Ovary (tissue), 9 donors: ENCODE results near the gene SCN2A. TPM values are rescaled to one million over a fixed set of nuclear protein-coding genes. Genes with fewer than 3 reads are reported as not detected.

Experiments used
- DNase-seq, 5 donors: peaks; one replicate each; pipeline ENCODE4 v3.0.0-alpha.2; 2019 to 2020
- H3K27ac ChIP-seq, 2 donors: fragments of 200-600 bp; one replicate each; pipeline versions ENCODE4 v1.5.1 to v1.8.0; 2019 to 2022
- H3K27me3 ChIP-seq: fragments of 200-600 bp; one replicate; pipeline ENCODE4 v1.8.0; 2022
- H3K36me3 ChIP-seq: fragments of 200-600 bp; sonication (generic); one replicate; pipeline ENCODE4 v1.5.1; 2019
- H3K4me1 ChIP-seq: one replicate; pipeline ENCODE4 v1.8.1; 2013; ENCODE audit warnings: mild to moderate bottlenecking, moderate library complexity; ENCODE audit not compliant: insufficient read depth
- H3K4me3 ChIP-seq: fragments of 200-600 bp; sonication (generic); one replicate; pipeline ENCODE4 v1.5.1; 2017
- H3K9me3 ChIP-seq, 2 donors: fragments of 200-600 bp in 1 of 2; sonication (generic) in 1 of 2; one replicate each; pipeline versions ENCODE4 v1.5.1 to v1.8.1; 2013 to 2019; ENCODE audit warnings: mild to moderate bottlenecking in 1 of 2, moderate library complexity in 1 of 2
- CTCF ChIP-seq, 3 donors: fragments of 450-650 bp in 2 of 3; fragments of 200-600 bp in 1 of 3; IDR thresholded peaks; one replicate each; pipeline versions ENCODE4 v1.5.1 to v1.8.0; 2016 to 2022; ENCODE audit warnings: antibody characterized with exemption in 3 of 3, mild to moderate bottlenecking in 1 of 3
- EP300 ChIP-seq: sonication (generic); formaldehyde crosslinking; IDR thresholded peaks from one replicate; pipeline ENCODE4 v1.6.1; 2017; ENCODE audit warnings: antibody characterized with exemption
- POLR2A ChIP-seq: fragments of 450-650 bp; IDR thresholded peaks from one replicate; pipeline ENCODE4 v1.6.1; 2017; ENCODE audit warnings: antibody characterized with exemption, mild to moderate bottlenecking, moderate library complexity
- WGBS, 3 donors: extraction: QIAGEN DNeasy Blood & Tissue Kit in 1 of 3; methylation state at CpG; one replicate each; pipeline versions ENCODE4 v1.1.5 to v1.1.7; 2013 to 2017; 5-methylcytosine and 5-hydroxymethylcytosine counted together
- intact Hi-C, 4 donors: fragments of 100-400 bp; cut with DNase I; formaldehyde crosslinking; loops; one replicate each; pipeline versions ENCODE4 v1.11.0 to v1.15.1; 2022 to 2023
- polyA plus RNA-seq, 2 donors: library from polyadenylated mRNA; stranded (reverse); fragments of 200-250 nt in 1 of 2; fragments of 350-450 nt in 1 of 2; fragmentation: Illumina TruSeq in 1 of 2; extraction: RNeasy Lipid Tissue Mini Kit (QIAGEN cat#74804) in 1 of 2; gene quantifications; one replicate each; pipeline ENCODE4 v1.2.3, GENCODE V29; 2013 to 2014
- total RNA-seq, 7 donors: library from RNA; depleted of rRNA in 2 of 7; stranded (reverse); fragments of >200 nt in 2 of 7; fragmentation: NEBNext Ultra II Directional in 3 of 7; extraction: Animal tissue kit (Norgen Biotek cat#: 25700) in 3 of 7; gene quantifications; one replicate each; pipeline versions ENCODE4 v1.1.0 to v1.2.4, GENCODE V29; 2016 to 2023
- donor health status: DM: no; HTN: no; CAD: no; lungs with moderate emphysema.
- donor health status: DM: no; HTN: no; CAD: no.
- donor health status: Bipolar disorder and iron deficiency.
- donor health status: DM: yes; HTN: yes; CAD: no.
- donor health status: DM: no; HTN: no; CAD: no.
- donor health status: DM: yes; HTN: yes; CAD: no.

Gene SCN2A
- total and polyA plus RNA-seq, 9 donors, result 0.15 to 1.4 (median 0.61) TPM

DNA sequence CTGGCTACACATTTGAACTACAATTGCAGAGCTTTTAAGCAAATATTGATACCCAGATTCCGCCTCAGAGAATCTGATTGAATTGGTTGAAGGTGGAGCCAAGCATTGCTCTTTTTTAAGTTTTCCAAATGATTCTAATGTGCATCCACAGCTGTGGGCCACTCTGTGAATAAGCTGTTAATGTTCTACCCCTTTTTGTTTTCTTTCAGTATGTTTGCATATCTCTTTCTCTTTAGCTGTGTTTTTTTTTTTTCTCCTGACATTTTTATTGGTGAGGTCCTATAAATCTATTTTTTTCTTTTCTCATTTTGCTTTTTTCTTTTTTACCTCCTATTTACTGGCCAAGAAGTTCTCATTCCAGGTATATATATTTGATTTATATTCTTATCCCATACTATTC, 41.9 kb upstream of the SCN2A start:
- WGBS, 3 donors, result 88 to 93% (median 90%) methylated on average over 1 of the region's 1 CpG
- intact Hi-C loops, result no loop called here
- H3K36me3 ChIP-seq, result no peaks in the 10 kb centered on the region
- no peak overlapping the region for H3K27ac ChIP-seq
- no peaks in the 10 kb centered on the region for H3K27me3 ChIP-seq
- DNase-seq, result no peak
- TF ChIP-seq CTCF (IDR thresholded peaks at IDR 0.05) (no peak), POLR2A (no peak), EP300 (no peak)
- H3K9me3 ChIP-seq, result no peaks in the 10 kb centered on the region
- H3K4me3 ChIP-seq, result no peak overlapping the region
- no peaks in the 10 kb centered on the region for H3K4me1 ChIP-seq

- WGBS, 3 donors, result 14 to 47% (median 20%) methylated on average over 2 of the region's 2 CpGs
- no peaks in the 10 kb centered on the region for H3K4me1 ChIP-seq
- H3K9me3 ChIP-seq, result no peaks in the 10 kb centered on the region
- intact Hi-C loops, result no loop called here
- DNase-seq, result no peak
- H3K36me3 ChIP-seq, result no peaks in the 10 kb centered on the region
- H3K4me3 ChIP-seq, result no peak overlapping the region
- TF ChIP-seq EP300 (no peak), CTCF (IDR thresholded peaks at IDR 0.05) (no peak), POLR2A (no peak)
- no peak overlapping the region for H3K27ac ChIP-seq
- no peaks in the 10 kb centered on the region for H3K27me3 ChIP-seq
These were observed 41.0 kb upstream of the SCN2A start for GRCh38 chr2:165198181-165198580.

DNA sequence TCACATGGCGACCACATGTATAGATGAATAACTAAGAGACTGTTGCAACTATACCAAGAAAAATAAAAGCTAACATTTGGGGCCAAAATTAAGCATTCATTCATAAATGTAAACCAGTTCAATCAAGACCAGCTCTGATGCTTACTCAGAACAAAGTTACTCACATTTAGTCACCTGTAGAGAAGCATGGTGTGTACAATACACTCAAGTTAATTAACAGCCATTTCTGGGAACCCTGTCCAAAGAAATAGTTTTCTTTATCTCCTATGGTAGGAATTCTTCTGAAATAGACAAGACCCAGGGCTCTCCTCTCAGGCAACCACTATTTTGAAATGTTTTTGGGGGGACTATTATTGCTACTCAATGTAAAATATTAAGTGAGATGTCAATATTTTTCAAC, 37.0 kb upstream of the SCN2A start:
- no peak overlapping the region for H3K27ac ChIP-seq
- no peak for TF ChIP-seq POLR2A
- H3K9me3 ChIP-seq, result no peaks in the 10 kb centered on the region
- 89 to 92% (median 91%) methylated on average over 1 of the region's 1 CpG for WGBS, 3 donors
- intact Hi-C loops, result loop anchor here in 1 of 4 donors (10.0 kb wide), 1 partner anchor 207 kb away; no protein-coding TSS in a partner anchor
- H3K4me3 ChIP-seq, result no peak overlapping the region
- DNase-seq, result no peak
- H3K27me3 ChIP-seq, result no peaks in the 10 kb centered on the region
- H3K36me3 ChIP-seq, result no peaks in the 10 kb centered on the region
- no peaks in the 10 kb centered on the region for H3K4me1 ChIP-seq

DNA sequence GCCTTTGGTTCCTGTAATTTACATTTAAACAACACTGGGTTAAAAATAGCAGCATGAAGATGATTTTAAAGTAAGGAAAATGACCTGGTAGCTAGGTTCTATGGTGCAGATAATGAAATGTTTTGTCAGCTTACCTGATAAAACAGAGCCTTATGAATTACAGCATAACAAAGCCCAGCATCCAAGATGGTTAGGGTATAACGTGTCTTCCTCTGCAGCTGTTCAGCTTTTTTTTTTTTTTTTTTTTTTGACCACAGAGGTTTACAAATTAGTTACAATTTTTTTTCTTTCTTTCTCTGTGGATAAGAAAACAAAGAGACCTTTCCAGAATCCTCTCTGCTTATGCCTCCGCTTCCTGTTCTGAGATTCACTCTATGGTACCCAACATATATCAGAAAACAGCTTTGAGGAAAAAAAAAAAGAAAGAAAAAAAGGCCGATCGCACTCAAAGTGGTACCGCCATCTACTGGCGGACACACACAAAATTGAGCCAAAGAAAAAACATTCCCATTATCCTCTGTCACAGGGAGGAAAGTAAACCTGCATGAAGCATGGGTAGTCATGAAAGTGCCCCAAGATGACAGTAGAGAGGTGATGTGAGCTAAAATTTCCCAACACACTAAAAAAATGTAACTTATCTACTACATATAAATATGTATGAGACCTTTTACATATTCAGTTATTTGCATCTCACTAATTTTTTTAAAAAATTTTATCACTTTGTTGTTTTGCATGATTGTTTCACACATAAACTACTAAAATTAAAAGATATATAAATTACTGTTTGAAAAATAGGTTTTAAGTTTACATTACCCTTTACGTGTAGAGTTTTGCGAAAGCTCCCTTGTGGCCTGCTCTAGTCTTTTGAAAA, 35.3 kb upstream of the SCN2A start, which contains the start of gene SCN3A:
Gene SCN3A, minus strand, starts transcription at position 362 of the 871 bp plus-strand sequence. CDS start 27,656 bp downstream, outside the sequence.
- H3K27me3 ChIP-seq, result no peaks in the 10 kb centered on the region
- H3K4me1 ChIP-seq, result no peaks in the 10 kb centered on the region
- no peaks in the 10 kb centered on the region for H3K9me3 ChIP-seq
- intact Hi-C loops, result loop anchor here in 1 of 4 donors (10.0 kb wide), 1 partner anchor 209 kb away; no protein-coding TSS in a partner anchor
- no peak for TF ChIP-seq CTCF (IDR thresholded peaks at IDR 0.05)
- TF ChIP-seq EP300, result no peak
- TF ChIP-seq POLR2A, result no peak
- no peak within 1 kb of the TSS for H3K4me3 ChIP-seq
- H3K27ac ChIP-seq, result no peak within 1 kb of the TSS
- 13 to 20% (median 19%) methylated on average over 8 of the region's 8 CpGs for WGBS, 3 donors
- no peak for DNase-seq
- no peaks in the 10 kb centered on the region for H3K36me3 ChIP-seq

- Histone ChIP-seq H3K27me3 (no peaks in the 10 kb centered on the region), H3K27ac (no peak overlapping the region), H3K4me3 (no peak overlapping the region), H3K4me1 (no peaks in the 10 kb centered on the region), H3K36me3 (no peaks in the 10 kb centered on the region), H3K9me3 (no peaks in the 10 kb centered on the region)
- WGBS, 3 donors, result 70 to 87% (median 85%) methylated on average over 2 of the region's 2 CpGs
- intact Hi-C loops, result loop anchor here in 1 of 4 donors (10.0 kb wide), 1 partner anchor 211 kb away; no protein-coding TSS in a partner anchor
- no peak for TF ChIP-seq EP300
- DNase-seq, result no peak
These were observed 33.3 kb upstream of the SCN2A start for GRCh38 chr2:165205865-165206264.
